Measurements from ENCODE around the gene PLCD3.
A peak's percentile ranks its signal among the peaks of the same experiment; 100 is the strongest.
"Not testable (repeated sequence)": the region's sequence is repeated elsewhere in the genome, so short reads cannot be mapped to it uniquely, and the experiment has no call there.

Gene PLCD3

DNA sequence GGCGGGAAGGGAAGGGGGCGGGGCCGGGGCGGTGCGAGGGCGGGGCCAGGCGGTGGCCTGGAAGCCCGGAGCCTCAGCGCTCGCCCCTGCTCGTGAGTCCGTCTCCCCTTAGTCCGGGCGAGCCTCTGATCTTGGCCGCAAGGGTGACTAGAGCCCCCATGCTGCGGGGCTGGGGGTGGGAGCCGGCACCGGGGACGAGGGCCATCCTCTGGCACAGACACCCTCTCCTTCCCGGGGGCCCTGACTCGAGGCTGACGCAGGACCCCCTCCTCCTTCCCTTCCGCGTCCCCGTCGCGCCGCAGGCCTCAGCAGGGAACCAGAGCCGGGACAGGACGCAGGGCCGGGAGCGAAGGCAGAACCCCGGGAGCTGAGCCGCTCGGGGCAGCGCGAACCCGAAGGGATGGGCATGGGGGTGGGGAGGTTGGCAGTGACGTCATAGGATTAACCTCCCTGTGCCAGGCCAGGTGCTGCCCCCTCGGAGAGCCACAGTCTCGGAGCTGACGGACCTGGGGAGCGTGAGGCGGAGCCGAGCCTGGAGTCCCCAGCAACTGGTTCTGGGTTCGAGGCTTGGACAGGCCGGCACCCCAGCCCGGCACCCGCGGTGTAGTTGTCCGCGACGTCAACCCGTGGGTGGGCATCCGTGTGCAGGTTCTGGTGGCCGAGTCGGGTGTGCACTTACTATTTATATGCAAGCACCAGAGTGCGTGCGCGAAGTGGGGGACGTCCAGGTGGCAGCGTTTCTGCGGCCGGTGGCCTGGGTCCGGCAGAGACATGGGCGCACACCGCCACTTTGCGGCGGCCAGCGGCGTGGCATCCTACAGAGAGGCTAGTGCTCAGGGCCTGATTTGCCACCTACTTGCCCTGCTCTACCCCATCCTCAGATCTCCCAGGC, 503 bp upstream of the PLCD3 start:
- peak; percentile 76 for DNase-seq

DNA sequence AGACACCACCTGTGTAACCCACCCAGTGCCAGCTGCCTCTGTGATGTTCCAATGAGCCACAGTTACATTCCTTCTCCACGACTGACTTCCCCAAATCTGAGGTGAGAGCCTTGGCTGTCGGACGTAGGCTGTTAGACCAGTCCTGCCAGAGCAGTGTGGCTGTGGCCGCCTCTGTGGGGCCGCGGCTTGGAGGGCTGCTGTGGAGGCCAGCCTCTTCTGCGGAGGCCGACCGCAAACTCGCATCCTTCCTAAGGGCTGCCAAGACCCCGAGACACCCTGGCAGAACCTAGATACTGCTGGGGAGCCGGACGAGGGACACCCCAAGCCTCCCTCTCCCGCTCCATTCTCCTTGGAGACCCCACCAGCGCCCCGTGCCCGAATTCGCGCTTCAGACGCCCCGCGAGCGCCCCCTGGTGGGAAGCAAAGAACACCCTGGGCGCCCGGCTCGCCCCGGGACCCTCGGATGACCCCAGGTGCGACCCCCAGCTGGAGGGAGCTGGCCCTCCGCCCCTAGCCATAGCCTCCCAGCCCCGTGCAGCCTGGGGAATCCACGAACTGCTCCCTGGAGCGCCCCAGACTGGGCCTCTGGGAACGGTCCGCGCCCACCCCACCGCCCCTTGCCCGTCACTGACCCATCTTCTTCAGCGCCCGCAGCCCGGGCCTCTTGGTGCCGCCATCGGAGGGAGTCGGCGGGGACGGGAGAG, 547 bp downstream of the PLCD3 start:
- DNase-seq, result peak; percentile 55

DNA sequence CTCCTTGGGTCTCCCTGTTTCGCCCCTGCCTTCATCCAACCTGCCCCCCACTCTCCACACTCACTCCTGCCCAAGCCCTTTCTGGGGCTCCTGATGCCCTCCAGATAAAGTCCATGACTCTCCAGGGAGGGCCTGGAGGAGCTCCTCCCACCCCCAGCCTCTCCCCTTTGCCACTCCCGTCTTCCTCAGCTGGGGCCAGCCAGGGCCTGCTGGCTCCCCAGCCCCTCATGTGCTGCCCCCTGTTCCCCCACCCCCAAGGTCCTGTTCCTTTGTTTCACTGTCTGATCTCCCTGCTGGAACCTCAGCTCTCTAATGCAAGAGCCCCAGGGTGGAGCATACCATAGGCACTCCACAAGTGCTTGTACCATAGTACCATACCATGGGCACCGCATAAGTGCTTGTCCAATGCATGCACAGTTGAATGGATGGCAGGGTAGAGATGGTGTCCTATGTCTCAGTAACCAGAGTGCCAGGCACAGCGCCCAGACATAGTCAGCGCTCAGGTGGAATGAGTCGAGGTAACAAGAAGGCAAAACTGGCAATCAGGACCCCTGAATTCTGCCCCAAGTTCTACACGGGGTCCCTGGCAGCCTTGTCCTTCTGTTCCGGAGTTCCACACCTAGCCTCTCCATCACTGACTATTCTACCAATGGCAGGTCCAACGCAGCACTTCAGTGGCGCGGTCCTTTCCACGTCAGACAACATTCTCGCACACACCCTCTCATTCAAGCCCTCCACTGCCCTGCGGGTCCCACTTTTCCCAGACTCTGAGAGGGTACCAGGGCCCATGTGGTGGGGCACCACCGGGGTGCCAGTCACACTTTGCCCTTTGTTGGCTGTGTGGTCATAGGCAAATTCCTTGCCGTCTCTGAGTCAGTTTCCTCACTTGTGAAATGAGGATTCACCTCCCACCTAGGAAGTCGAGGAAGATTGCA, 1.4 kb downstream of the PLCD3 start:
- no peak for DNase-seq

DNA sequence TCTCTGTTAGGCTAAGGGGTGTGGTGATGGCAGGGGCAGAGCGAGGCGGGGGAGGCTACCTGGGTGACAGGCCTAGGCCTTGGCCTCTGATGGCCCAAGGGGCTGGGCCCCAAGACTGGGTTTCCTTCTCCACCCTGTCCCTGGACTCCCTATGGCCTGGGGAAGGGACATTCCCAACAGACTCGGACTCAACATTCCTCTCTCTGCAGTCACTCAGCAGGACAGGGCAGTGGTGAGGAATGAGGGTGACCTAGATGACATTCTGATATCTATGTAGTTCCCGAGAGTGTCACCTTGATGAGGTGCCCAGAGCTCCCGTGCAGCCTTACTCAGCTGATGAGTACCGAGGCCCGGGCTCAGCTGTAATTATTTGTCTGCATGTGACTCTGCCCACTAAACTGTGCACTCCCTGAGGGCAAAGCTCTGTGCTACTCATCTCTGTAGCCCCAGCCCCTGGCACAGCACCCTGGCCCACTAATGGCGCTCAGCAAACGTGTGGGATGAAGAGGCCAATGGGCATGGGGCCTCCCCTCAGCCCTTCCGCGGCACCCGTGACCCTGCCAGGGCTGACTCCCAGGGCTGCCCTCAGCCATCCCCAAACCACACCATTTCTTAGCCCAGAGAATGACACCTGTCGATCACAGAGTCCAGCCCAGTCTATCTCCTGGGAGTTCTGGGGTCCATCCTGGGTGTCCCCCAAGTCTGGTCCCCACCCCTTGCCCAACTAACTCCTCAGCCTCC, 2.2 kb downstream of the PLCD3 start:
- DNase-seq, result no peak

DNA sequence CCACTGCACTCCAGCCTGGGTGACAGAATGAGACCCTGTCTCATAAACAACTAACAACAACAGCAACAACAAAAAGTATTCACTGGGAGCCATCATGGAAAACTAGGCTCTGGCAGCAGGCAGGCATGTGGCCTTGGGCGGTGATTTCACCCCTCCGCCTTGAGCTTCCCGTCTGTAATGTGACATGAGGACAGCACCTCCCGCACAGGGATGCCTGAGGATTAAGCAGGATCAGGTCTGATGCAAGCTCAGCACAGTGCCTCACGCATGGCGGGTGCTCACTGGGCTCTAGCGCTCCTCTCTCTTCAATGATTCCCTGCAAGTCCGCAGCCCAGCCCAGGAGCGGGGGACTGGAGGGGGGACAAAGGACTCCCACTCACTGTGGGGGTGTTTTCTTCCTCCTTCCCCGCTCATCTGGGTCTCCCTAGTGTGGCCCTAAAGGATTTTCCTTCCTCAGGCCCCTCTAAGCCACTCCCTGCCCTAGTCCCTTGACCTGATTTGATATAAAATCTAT, 2.8 kb downstream of the PLCD3 start:
- no peak for DNase-seq

DNA sequence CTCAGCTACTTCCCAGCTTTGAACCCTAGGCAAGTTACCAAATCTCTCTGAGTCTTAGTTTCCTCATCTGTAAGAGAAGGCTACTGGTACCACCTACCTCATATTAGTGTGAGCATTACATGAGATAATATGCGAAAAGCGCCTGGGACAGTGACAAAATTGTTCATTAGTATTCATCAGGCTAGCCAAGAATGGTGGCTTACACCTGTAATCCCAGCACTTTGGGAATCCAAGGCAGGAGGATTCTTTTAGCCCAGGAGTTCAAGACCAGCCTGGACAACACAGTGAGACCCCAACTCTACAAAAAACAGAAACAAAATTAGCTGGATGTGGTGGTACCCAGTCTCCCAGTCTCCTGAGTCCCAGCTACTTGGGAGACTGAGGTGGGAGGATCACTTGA, 3.3 kb downstream of the PLCD3 start:
- DNase-seq, result no peak

DNA sequence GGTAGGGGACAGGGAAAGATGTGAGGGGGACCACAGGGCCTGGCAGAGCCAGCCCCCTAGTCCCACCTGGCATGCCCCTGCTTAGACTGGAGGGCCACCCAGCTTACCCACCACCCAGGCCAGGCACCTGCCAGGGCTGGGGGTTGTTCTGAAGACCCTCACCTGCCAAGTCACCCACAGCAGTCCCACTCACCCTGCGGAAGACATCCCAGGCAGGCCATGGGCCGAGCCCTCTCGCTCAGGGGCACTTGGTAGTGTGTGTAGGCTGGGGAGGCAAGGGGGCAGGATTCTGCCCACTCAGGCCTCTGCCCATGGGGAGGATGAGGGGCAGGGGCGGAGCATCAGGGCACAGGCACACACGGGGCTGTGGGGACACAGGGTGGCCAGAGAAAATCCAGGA, 4.0 kb downstream of the PLCD3 start:
- DNase-seq, result no peak

DNA sequence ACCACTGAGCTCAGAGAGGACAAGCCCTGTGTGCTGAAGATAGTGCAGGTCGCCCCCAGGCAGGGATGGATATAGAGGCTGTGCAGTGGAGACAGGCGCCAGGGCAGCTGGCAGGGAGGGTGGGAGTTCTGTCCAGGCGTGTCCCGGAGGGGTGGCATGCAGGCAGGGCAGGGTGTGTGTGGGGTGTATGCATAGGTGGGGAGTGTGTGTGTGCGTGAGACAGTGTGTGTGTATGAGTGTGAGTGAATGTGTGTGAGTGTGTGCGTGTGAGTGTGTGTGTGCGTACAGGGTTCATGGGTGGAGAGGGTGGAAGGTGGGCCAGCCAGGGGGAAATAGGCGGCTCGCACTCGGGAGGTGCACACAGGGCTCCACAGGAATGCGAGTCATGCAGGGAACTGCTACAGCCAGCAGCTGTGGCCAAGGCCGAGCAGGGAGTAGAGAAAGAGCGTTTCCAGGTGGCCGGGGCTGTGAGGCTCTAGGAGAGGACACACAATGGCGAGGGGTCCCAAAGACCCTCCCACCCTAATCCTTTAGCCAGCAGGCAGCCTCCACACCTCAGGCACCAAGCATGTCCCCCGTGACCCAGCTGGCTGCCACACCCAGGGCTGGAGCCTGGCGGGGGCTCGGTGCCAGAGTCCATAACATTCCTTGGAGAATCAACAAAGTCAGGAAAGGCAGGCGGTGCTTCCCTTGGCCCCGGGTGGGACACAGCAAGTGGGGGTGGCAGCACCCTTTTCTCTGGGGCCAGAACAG, 4.6 kb downstream of the PLCD3 start:
- DNase-seq, result no peak

DNA sequence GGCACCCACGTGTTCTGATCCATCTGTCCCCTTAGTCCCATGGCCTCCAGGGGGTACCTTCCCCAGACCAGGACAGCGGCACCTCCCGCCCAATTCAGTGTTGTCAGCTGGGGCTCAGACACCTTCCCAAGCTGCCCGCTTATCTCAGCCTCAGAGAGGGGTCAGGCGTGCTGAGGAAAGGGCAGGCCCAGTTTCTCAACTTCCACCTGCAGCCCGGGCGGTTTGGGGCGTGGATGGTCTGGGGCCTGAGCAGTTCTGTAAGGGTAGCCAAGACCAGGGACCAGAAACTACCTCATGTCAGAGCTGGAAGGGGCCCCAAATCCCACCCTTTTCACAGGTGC, 5.1 kb downstream of the PLCD3 start:
- DNase-seq, result no peak

DNA sequence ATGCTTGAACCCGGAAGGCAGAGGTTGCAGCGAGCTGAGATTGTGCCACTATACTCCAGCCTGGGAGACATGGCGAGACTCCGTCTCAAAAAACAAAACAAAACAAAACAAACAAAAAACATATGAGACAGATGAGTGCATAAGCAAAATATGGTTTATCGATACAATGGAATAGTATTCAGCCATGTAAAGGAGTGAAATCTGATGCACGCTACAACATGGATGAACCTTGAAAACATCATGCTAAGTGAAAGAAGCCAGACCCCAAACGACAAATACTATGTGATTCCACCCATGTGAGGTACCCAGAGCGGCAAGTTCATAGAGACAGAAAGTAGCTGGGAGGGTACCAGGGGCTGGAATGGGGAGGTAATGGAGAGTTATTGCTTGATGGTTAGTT, 6.8 kb downstream of the PLCD3 start:
- no peak for DNase-seq

DNA sequence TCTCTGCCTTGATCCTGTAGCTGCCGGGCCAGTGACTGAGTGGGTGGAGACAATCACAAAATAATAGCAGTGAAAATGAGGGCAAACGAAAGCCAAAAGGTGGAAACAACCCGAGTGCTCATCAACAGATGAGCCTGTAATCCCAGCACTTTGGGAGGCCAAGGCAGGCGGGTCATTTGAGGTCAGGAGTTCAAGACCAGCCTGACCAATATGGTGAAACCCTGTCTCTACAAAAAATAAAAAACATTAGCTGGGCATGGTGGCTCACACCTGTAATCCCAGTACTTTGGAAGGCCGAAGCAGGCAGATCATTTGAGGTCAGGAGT, 7.6 kb downstream of the PLCD3 start:
- not testable (repeated sequence) for DNase-seq

DNA sequence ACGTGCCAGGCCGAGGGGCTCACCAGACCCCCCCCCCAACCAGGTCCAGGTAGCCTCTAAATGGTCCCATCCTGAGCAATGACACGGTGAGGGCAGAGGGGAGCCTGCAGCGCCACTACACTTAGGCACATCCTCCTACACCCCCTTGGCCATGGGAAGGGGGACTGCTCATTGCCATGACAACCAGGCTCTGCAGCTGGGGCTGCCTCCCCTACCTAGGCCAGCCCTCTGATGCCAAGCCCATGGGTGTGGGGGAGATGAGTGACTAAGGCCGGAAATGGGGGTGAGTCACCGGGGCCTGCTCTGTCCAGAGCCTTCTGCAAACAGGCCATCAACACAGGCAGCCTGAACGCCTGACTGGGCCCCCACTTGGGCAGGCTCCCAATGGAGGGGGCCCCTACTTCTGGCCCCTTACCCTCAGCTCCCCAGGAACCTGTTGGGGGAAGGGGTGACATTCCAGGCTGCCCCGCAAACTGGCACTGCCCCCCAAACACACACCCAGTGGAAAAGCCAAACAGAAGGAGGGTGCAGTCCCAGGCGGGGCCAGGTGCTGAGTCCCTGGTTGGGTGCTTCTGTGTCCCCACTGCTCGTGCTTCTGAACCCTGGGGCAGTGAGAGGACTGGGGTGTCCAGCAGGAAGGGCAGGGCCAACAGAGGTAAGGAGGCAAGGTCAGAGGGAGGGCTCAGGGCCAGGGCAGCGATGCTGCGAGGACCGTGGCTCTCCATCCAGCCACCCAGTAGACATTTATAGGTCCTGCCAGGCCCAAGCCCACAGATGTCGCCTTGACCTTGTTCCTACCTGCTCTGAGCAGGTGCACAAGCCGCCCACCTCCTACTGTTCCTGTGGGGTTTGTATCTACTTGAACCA, 8.2 kb downstream of the PLCD3 start:
- no peak for DNase-seq

DNA sequence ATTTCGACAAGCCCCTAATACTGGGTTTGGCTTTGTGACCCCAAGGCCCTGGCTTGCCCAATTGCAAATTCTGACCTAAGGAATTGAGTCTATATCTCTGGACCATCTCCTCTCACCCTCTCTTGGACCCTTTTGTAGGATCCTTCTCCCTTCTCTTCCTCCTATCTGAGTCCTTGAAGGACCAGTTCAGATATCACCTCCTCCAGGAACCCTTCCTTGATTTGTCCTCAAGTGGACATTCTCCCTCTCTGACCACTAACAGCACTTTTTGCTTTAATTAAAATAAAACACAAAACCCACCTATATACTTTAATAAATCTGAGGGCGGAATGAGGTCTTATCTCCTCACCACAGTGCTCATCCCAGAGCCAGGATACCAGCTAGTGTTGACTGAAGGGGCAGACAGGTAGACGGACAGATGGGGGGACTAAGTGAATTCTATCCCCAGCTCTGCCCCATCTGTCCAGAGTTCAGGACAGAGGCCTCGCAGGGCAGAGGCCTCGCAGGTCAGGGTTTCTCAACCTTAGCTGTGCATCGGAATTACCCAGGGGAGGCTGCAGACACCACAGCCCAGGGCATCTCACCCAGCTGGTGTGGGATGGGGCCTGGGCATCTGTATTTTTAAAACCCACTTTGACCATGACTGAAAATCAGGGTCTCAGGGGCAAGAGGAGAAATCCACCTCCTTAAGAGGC, 9.1 kb downstream of the PLCD3 start:
- no peak for DNase-seq

DNA sequence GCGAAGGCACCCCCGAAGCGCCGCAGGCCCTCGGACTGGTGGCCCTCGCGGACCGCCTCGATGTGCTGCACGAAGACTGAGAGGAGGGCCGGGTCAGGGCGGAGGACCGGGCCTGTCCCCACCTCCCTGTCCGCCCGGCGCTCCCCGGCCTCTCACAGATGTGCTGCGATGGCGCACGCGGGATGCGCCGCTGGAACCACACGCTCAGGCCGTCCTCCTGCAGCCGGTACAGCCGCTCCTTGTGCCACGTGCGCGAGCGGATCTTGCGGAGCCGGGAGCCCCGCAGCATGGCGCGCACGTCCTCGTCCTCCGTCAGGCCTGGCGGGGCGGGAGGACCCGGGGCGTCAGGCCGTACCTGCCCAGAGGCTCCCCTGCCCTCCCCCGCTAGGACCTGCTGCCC, 11.3 kb downstream of the PLCD3 start:
- no peak for DNase-seq

DNA sequence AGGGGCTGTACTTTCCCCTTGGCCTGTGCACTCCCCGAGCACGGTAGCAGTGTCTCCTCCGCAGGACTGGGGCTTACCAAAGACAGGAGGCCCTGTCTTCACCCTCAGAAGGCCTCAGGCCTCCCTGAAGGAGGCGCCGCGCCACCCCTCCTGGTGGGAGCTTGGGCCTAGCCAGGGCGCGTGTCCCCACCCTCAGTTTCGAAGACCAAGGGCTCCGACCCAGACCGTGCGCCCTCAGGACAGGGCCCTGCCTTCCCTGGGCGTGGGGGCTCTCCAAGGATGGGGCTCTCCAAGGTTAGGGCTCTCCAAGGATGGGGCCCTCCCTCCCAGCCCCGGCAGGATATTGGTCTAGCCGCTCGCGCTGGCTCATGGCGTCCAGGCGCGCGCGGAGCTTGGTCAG, 11.8 kb downstream of the PLCD3 start:
- no peak for DNase-seq

DNA sequence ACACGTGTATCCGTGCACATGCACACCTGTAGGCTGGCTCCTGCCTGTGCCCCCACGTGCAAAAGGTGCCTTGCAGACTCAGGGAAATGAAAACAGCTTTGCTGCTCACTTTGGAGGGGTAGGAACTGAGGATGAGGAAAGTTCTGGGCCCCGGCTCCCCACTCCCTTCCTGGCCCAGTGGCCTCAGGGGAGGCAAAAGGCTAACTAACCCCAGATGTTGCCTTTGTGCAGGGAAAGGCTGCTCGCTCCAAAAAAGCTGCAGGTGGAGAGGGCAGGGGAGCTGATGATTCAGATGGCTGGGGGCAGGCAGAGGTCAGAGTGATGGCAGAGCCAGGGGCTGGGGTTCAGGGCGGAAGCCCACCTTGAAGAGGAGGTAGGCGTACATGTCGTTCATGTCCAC, 12.4 kb downstream of the PLCD3 start:
- DNase-seq, result no peak

DNA sequence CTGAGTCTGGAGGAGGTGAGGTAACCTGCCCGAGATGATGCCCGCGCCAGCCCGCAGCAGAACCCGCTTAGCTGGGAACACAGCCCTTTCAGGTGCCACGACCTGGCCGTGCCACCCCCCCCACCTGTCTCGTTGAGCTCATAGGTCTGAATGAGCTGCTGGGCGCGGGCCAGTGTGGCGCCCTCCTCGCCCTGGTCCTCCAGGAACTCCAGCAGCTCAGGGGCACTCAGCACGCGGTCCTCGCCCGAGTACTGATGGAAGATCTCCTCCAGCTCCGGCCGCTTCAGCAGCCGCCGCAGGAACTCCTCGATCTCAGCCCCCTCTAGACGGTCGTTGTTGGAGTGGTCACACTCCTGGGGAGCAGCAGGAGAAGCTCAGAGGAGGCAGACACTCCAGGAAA, 13.6 kb downstream of the PLCD3 start:
- DNase-seq, result no peak

DNA sequence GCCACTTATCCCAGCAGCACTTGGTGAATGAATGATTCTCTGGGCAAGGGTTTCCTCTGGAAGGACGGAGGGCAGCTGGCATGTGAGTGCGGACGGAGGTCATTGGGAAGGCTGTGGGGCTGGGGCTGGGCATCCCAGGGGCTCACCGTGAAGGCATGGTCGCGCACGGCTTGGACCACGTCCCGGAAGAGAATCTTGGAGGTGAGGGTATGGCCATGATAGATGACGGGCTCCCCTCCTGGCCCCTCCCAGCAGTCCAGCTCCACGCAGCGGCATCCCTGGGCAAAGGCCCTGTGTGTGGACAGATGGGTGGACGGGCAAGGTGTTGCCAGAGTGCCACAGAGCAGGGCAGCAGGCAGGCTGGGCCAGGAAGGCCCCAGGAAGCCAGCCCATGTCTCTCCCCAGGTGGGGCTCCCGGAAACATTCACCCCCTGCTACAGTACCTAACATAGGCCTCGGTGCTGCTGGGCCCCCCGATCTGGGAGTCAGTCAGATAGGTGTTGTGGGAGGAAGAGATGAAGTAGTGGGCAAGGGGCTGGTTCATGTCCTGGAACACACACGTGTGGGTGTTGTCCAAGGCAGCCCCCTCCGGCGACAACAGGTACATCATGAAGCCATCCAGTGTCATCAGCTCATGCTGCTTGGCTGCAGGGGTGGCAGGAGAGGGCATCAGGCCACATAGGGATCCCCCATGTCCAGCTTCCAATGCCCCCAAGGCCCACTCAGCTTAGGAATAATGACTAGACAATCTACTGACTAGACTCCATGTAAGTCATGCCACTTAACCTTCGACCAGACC, 14.3 kb downstream of the PLCD3 start:
- DNase-seq, result no peak

DNA sequence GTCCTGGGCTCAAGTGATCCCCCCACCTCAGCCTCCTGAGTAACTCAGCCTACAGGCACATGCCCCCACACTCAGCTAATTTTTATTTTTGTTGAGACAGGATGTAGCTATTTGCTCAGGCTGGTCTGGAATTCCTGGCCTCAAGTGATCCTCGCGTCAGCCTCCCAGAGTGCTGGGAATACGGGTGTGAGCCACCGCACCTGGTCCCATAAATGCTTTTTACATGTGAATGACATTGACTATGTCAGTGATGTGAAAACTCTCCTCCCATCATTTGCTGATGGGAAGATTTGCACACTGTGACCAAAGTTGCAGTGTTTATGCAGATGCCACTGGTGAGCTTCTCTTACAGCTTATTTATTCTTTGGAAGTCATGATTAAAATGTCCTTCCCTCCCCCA, 15.0 kb downstream of the PLCD3 start:
- no peak for DNase-seq

Measured in stimulated activated CD4-positive, alpha-beta T cell treated with anti-CD3 and anti-CD28 coated beads, Interleukin-12 subunit alpha, Interleukin-12 subunit beta, amount 100 ng/mL, for 4 hours (primary cell).